Kidney capillary endothelial cell (primary cell): Measurements from ENCODE around the gene SNRPA.
A peak's percentile ranks its signal among the peaks of the same experiment; 100 is the strongest.
"Not testable (repeated sequence)": the region's sequence is repeated elsewhere in the genome, so short reads cannot be mapped to it uniquely, and the experiment has no call there.

Source experiments
- DNase-seq: peaks from one replicate; pipeline ENCODE4 v3.0.0-alpha.2; 2018; ENCODE audit warnings: low spot score

Gene SNRPA

DNA sequence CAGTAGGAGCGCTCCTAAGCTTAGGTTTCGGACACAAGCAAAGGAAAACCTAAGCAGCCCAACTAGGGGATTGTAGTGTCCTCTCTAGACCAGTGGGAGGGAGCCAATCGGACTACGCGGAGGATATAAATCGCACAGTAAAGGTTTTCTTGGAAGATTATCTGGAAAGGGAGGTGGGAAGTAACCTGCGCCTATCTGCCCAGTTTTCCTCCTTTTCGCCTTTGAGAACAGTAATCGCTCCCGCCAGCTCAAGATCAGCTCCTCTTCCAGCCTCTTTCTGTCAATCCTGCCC is 26.6 kb downstream of the SNRPA start:
- DNase-seq = peak; percentile 84

DNA sequence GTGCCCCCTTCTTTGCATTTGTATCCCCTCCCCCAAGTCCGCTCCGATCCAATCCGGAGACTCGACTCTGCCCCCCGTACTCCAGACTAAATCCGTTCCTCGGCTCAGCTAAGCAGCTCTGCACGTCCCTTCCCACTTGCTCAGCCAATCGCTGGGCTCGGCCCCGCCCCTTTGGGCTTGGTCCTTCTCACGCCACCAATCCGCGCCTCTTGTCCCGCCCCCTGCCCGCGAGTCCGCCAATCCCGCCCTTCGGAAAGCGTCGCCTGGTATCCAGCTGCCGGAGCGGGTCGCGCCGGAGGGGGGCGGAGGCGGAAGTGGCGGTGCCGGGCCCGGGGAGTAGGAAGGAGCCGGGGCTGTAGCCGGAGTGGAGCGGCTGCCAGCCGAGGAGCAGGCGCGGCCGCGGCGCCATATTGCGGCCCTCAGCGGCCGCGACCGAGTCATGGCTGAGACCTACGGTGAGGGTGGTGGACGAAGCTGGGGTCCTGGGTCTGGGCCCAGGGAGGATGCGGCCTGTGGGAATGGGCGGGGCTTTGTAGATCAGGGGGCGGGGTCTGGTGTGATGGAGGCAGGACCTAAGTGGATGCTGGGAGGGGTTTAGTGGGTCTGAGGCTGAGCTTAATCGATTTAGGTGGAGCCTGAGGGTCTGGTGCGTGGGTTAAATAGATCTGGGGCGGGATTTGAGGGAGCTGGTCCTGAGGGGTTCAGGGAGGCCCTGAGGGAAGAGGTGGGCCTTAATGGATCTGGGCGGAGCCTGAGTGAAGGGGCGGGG is 27.1 kb downstream of the SNRPA start, which contains the start of gene RAB4B:
Gene RAB4B, plus strand, starts transcription at position 311 of the 769 bp plus-strand sequence. Its CDS starts 129 bp downstream, at position 440.
- peak; percentile 99 for DNase-seq

DNA sequence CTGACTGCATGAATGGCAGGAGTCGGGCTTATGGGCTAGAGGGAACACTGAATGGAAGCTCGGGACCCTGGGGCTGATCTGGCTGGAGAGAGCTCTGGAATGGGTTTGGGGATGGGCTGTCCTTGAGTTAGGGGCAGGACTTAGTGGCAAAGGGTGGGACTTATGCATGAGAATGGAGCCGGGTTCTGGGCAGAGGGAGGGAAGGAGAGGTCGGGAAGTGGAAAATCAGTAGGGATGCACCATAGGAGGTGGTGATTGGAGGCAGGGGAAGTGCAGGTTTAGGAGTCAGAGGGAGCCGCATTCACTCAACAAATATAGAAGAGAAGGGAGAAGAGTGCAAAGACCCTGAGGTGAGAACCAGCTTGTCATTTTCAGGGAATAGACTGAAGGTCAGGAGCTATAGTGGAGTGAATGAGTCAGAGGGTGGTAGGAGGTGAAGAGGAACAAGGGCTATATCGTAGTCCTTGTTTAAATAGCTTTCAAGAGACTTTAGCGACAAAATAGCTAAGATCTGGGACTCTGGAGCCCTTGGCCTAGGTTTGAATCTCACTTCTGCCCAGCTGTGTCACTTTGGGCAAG is 27.8 kb downstream of the SNRPA start:
- DNase-seq = no peak

DNA sequence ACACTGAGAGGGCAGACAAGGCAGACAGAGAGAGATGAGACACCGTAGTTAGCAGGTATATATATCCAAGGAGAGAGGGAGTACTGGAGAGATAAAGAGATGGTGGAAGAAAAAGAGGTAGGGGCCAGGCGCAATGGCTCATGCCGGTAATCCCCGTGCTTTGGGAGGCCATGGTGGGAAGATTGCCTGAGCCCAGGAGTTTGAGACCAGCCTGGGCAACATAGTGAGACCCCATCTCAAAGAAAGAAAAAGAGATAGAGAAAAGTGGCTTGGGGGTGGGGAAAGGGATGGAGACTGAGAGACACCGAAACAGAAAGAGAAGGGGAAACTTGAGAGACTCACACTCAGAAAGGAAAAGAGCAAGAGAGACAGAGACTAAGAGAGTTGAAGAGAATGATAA is 29.6 kb downstream of the SNRPA start:
- DNase-seq = no peak

DNA sequence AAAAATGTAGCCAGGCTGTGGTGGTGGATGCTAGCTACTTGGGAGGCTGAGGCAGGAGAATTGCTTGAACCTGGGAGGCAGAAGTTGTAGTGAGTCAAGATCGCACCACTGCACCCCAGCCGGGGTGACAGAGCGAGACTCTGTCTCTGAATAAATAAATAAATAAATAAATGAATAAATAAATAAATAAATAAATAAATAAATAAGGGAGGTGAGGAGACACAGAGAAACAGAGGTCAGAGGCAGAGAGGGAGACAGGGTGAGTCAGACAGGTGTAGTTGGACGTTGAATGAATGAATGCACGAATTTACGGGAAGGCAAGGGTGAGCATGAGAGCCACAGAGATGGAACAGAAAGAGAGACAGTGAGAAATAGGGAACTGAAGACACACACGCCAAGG is 30.1 kb downstream of the SNRPA start:
- no peak for DNase-seq

DNA sequence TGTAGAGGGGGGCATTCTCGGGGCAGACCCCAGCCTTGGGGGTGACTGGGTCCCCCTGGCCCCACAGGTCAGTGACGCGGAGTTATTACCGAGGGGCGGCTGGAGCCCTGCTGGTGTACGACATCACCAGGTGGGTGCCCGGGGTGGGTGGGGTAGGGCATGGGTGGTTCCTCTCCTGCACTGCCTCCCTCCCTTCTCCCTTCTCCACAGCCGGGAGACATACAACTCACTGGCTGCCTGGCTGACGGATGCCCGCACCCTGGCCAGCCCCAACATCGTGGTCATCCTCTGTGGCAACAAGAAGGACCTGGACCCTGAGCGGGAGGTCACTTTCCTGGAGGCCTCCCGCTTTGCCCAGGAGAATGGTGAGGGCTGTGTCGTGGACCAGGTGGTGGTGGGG is 32.7 kb downstream of the SNRPA start:
- DNase-seq = no peak

DNA sequence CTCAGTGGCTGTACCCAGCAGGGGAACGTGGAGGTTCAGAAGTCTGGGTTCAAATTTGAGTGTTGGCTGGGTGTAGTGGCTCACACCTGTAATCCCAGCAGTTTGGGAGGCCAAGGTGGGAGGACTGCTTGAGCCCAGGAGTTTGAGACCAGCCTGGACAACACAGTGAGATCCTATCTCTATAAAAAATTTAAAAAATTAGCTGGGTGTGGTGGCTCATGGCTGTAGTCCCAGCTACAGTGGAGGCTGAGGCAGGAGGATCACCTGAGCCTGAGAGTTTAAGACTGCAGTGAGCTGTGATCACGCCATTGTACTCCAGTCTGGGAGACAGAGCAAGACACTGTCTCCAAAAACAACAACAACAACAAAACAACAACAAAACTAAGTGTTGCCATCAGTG is 33.1 kb downstream of the SNRPA start:
- DNase-seq = not testable (repeated sequence)

DNA sequence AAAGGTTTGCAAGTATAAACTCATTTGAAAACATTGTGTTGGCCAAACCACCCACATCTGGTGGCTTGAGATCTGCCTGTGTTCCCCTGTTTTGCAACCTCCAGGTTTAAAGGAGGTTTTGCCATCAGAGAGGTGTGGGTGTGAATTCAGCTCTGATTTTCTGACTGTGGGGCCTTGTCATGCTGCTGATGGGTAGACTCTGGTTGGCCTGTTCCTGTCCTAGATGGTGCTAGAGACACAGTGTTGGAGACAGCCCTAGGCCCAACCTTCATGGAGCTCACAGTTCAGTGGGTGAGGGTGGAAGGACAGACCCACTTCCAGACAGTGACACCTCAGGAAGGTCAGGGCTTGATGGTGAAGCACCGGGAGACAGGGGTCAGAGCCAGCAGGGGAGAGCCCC is 34.5 kb downstream of the SNRPA start:
- no peak for DNase-seq

DNA sequence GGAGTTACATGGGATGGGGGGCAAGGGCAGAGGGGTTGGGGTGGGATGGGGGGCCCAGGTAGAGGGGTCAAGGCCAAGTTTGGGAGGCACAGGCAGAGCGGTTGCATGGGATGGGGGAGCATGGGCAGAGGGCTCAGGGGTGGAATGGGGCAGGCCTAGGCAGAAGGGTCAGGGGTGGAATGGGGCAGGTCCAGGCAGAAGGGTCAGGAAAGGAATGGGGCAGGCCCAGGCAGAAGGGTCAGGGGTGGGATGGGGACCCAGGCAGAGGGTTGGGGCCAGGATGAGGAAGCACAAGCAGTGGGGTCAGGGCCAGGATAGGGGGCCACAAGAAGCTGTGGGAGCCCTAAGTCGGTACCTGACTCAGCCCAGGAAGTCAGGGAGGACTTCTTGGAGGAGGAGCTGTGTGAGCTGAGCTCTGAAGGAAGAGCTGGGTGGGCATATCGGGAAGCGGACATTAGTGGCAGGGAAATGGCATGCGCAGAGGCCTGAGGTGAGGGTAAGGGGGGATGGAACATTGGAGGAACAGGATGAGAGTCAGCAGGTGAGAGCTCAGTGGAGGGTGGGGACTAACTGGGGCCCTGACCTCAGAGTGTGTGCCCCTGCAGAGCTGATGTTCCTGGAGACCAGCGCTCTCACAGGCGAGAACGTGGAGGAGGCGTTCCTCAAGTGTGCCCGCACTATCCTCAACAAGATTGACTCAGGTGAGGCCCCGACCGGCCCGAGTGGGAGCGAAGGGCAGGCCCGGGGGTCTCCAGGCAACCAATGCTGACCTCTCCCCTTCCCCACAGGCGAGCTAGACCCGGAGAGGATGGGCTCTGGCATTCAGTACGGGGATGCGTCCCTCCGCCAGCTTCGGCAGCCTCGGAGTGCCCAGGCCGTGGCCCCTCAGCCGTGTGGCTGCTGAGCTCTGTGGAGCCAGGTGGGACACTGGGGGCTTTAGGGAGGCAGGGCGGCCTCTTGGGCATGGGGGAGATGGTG is 35.3 kb downstream of the SNRPA start:
- DNase-seq = no peak

DNA sequence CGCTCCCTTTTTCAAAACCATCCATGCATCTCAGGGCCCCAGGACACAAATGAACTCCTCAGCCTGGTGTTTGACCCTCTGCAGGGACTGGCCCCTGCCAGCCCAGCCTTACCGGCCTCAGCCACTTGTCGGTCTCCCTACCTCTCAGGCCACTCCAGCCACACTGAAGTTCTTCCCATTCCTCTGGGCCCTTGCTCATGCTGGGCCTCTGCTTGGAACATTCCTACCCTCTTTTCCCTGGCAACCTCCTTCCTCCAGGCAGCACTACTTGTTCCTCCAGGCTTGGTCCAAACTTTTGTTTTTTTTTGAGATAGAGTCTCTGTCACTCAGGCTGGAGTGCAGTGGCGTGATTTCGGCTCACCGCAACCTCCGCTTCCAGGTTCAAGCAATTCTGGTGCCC is 40.3 kb downstream of the SNRPA start:
- no peak for DNase-seq

DNA sequence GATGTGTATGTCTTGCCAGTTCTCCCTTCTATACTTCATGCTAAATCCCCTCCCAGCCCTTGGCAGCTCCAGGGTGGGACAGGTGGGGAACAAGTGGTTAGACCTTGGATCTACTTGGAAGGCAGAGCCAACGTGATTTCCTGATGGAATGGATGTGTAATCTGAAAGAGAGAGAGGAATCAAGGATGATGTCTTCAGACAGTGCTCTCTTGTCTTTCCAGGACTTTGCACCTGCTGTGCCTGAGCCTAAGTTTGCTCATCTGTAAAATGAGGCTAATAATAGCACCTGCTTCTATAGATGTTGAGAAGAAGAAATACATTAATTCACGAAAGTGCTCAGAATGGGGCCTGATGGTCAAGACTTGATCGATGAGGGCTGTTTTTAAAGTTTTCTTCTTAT is 41.0 kb downstream of the SNRPA start:
- no peak for DNase-seq

DNA sequence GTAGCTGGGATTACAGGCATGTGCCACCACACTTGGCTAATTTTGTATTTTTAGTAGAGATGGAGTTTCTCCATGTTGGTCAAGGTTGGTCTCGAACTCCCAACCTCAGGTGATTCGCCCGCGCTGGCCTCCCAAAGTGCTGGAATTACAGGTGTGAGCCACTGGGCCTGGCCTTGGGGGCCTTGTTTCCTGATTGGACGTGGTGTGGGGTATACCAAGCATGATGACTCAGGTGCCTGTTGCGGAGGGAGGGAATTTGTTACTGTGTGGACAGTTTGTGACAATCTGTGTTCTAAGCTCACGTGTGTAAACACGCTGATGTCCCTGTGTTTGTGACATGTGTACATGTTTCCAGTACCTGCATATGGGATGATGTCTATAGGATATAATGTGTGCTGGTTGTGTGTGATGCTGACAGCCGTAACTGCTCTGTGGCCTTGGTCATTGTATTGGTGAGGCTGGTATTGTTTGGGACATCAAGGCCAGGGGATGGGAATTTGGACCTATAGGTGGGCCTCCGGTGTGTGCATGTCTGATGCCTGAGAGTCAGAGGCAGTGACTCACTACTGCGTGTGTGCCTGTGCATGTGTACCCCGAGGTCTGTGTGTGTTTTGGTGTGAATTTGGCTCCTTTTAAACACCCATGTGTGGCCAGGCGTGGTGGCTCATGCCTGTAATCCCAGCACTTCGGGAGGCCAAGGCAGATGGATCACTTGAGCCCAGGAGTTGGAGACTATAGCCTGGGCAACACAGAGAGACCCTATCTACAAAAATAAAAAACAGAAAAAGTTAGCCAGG is 46.4 kb downstream of the SNRPA start:
- no peak for DNase-seq

DNA sequence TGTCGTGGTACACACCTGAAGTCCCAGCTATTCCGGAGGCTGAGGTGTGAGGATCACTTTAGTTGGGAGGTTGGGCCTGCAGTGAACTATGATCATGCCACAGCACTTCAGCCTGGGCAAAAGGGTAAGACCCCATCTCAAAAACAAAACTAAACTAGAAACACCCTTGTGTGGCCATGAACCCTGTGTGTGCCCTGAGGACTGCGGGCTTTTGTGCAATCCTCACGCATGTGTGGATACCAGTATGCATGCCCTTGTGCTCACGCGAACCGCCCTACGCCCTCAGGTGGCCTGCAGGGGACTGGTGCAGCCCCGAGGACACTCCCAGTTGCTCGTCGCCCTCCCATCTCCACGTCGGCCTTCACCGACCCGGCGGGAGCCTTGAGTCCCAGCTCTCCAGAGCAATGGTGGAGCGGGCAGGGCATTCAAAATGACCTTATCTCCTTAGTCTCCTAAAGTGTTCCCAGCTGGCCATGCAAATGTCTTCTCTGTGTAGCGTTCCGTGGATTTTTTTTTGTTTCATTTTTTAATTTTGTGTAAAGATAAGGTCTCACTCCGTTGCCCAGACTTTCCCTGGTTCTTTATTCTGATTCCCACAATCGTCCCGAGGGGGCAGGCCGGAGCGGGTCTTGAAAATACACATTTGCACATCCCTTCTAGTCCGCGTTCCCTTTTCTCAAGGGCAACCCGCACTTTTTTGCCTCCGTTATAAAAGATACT is 47.1 kb downstream of the SNRPA start:
- DNase-seq = no peak

DNA sequence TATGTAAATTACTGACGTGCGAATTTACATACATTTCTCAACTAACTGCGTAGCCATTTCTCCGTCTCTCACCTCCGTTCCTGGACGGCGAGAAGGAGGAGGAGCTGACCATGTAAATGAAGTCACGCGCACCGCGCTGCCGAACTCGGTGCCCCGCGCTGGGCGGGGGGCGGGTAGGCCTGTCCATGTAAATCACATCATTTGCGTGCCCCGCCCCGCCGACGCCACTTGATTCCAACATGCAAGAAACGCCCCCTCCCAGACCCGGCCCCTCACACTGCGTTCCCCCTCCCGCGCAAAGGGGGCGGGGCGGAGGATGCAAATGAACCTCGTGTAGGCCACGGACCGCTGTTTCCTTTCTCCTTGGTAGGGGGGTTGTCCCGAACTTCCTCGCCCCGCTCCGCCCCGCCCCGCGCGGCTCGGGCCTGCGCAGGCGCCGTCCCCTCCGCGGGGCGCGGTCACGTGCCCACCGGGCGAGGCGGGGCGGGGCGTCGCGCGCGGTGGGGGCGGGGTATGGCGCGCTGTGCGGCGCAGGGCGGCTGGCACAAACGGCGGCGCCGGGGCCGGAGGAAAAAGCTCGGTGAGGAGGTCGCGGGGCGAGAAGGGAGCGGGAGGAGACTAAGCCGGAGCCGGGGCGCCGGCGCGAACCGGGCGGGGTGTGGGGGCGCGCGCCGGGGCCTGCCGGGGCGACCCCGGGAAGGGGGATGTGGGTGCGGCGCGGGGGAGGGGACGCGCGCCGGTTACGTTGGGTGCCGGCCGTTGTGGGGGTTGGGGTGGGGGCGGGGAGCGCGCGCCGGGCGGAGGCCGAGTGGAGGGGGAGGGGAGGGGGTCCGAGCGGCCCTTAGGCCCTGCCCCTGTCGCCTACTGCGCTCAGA is 47.9 kb downstream of the SNRPA start, which contains the start of gene EGLN2:
Gene EGLN2, plus strand, starts transcription at position 509 of the 875 bp plus-strand sequence. CDS start 1,382 bp downstream, outside the sequence.
- peak; percentile 99 for DNase-seq

DNA sequence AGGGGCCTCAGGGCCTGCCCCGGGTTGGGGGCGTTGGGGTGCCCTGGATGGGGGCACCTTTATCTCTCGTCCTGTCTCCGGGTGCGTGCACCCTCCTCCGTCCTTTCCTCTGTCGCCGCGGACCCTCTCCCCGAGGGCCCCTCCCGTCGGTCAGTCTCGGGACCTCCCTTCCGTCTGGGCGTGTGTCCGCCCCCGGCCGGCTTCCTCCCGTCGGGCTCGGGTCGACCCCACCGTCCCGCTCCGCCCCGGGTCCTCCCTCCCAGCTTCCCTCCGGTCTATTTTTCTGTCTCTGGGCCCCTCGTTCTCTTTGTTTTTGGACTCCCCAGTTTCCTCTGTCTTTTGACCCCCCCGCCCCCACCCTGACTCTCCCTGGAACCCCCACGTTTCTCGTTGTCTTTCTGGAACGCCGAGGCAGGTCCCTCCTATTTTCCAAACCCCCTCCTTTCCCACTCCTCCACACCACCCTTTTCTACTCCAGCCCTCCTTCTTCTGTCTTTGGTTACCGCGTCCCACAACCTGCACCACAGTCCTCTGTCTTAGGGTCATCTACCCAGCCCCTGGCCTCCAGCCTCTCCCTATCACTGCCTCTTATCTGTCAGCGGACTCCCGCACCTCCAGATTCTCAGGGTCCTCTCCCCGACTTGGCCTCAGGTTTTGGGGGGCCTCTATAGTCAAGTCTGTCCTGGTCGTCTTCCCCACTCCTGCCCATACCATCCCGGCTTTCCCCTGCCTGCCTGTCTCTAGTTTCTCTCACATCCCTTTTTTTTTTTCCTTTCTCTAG is 48.7 kb downstream of the SNRPA start:
- no peak for DNase-seq

DNA sequence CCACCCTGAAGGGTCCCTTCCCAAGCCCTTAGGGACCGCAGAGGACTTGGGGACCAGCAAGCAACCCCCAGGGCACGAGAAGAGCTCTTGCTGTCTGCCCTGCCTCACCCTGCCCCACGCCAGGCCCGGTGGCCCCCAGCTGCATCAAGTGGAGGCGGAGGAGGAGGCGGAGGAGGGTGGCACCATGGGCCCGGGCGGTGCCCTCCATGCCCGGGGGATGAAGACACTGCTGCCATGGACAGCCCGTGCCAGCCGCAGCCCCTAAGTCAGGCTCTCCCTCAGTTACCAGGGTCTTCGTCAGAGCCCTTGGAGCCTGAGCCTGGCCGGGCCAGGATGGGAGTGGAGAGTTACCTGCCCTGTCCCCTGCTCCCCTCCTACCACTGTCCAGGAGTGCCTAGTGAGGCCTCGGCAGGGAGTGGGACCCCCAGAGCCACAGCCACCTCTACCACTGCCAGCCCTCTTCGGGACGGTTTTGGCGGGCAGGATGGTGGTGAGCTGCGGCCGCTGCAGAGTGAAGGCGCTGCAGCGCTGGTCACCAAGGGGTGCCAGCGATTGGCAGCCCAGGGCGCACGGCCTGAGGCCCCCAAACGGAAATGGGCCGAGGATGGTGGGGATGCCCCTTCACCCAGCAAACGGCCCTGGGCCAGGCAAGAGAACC is 49.5 kb downstream of the SNRPA start:
- no peak for DNase-seq

DNA sequence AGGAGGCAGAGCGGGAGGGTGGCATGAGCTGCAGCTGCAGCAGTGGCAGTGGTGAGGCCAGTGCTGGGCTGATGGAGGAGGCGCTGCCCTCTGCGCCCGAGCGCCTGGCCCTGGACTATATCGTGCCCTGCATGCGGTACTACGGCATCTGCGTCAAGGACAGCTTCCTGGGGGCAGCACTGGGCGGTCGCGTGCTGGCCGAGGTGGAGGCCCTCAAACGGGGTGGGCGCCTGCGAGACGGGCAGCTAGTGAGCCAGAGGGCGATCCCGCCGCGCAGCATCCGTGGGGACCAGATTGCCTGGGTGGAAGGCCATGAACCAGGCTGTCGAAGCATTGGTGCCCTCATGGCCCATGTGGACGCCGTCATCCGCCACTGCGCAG is 50.0 kb downstream of the SNRPA start:
- no peak for DNase-seq

DNA sequence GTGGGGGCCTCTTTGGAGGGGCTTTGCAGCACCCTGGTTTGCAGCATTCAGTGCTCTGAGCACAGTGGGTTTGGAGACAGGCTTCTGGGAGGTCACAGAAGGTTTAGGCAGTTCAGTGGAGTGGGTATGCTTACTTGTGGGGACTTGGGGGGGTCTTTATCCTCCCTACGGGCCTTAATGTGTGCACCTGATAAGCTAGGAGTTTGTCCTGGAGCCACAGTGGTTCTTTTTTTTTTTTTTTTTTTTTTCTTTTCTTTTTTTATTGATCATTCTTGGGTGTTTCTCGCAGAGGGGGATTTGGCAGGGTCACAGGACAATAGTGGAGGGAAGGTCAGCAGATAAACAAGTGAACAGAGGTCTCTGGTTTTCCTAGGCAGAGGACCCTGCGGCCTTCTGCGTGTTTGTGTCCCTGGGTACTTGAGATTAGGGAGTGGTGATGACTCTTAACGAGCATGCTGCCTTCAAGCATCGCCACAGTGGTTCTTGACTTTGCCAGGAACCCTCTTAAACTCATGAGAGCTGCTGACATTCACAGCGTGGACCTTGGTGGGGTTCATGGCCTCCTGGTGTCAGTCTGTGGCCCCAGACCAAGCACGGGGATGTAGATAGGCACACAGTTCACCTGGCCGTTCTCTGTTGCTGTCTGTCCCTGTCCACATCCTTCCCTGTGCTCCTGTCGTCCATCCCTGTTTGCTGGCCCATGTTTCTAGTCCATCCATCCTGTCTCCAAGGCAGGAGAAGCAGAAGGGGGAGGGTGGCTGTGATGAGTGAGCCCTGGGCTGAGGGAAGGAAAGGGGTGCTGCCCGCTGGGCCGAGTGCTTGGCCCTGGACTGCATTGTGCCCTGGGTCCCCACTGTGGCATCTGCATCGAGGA is 50.7 kb downstream of the SNRPA start:
- DNase-seq = no peak
